SU-DHL-6 (cell line): Measurements from ENCODE around the gene KLHL10.

Experiments
- H2AFZ ChIP-seq: fragments of 200-600 bp; sonication (generic); 2 replicates; pipeline ENCODE4 v1.6.1; 2014; ENCODE audit warnings: low read depth, mild to moderate bottlenecking, moderate library complexity, mixed read lengths, antibody characterized with exemption, low read length; ENCODE audit not compliant: severe bottlenecking
- H3F3A ChIP-seq: fragments of 200-600 bp; shearing (Covaris generic); 2 replicates; pipeline ENCODE4 v1.6.0; 2016; ENCODE audit warnings: antibody characterized with exemption, mild to moderate bottlenecking; ENCODE audit not compliant: insufficient read depth
- H3K27ac ChIP-seq: fragments of 200-600 bp; sonication (generic); 2 replicates; pipeline ENCODE4 v1.5.1; 2016; ENCODE audit warnings: low read depth, mild to moderate bottlenecking, low read length, moderate library complexity, mixed read lengths
- H3K27me3 ChIP-seq: fragments of 200-600 bp; sonication (generic), shearing (Covaris generic); 2 replicates; pipeline ENCODE4 v1.6.0; 2014; ENCODE audit warnings: mild to moderate bottlenecking, low read length
- H3K36me3 ChIP-seq: fragments of 200-600 bp; sonication (generic); 2 replicates; pipeline ENCODE4 v1.6.1; 2014; ENCODE audit warnings: mild to moderate bottlenecking, low read length, mixed read lengths
- H3K4me2 ChIP-seq: fragments of 300-600, 200-600 bp; shearing (Covaris generic), sonication (generic); 2 replicates; pipeline ENCODE4 v1.6.0; 2014; ENCODE audit warnings: low read length, low read depth, mild to moderate bottlenecking; ENCODE audit not compliant: poor library complexity, severe bottlenecking
- H3K4me3 ChIP-seq: fragments of 200-600 bp; sonication (generic); 2 replicates; pipeline ENCODE4 v1.5.1; 2014; ENCODE audit warnings: antibody characterized with exemption, low read length, mild to moderate bottlenecking, mixed read lengths; ENCODE audit not compliant: insufficient read depth, poor library complexity, severe bottlenecking
- H3K79me2 ChIP-seq: fragments of 200-600 bp; sonication (generic); 2 replicates; pipeline ENCODE4 v1.6.1; 2014; ENCODE audit warnings: mild to moderate bottlenecking, low read length, moderate library complexity; ENCODE audit not compliant: insufficient read depth
- H3K9ac ChIP-seq: fragments of 200-600 bp; sonication (generic); 2 replicates; pipeline ENCODE4 v1.7.0; 2014; ENCODE audit warnings: mild to moderate bottlenecking, low read length
- H3K9me2 ChIP-seq: fragments of 200-600 bp; sonication (generic); replicated peaks from 2 replicates; pipeline ENCODE4 v1.6.1; 2014; ENCODE audit warnings: low read length; ENCODE audit not compliant: insufficient read depth
- H3K9me3 ChIP-seq: fragments of 200-600 bp; sonication (generic); 2 replicates; pipeline ENCODE4 v1.6.1; 2014; ENCODE audit warnings: low read length, mixed read lengths; ENCODE audit not compliant: insufficient read depth
- H4K20me1 ChIP-seq: fragments of 200-600 bp; sonication (generic); 2 replicates; pipeline ENCODE4 v1.6.1; 2014; ENCODE audit warnings: low read depth, mild to moderate bottlenecking, antibody characterized with exemption, low read length, moderate library complexity, mixed read lengths
- EZH2phosphoT487 ChIP-seq: fragments of 200-600 bp; sonication (generic), shearing (Covaris generic); conservative IDR thresholded peaks from 2 replicates; pipeline ENCODE4 v1.6.1; 2018; ENCODE audit warnings: mild to moderate bottlenecking, antibody characterized with exemption, low read length, moderate library complexity, mixed read lengths
- TF ChIP-seq, protein P1 (sequence below): fragments of 200-600 bp; sonication (generic); IDR thresholded peaks from one replicate; pipeline ENCODE4 v1.5.1; 2017; ENCODE audit warnings: antibody characterized with exemption, mild to moderate bottlenecking, low read length, moderate library complexity; ENCODE audit not compliant: insufficient read depth, poor library complexity, severe bottlenecking

KLHL10 gene

DNA sequence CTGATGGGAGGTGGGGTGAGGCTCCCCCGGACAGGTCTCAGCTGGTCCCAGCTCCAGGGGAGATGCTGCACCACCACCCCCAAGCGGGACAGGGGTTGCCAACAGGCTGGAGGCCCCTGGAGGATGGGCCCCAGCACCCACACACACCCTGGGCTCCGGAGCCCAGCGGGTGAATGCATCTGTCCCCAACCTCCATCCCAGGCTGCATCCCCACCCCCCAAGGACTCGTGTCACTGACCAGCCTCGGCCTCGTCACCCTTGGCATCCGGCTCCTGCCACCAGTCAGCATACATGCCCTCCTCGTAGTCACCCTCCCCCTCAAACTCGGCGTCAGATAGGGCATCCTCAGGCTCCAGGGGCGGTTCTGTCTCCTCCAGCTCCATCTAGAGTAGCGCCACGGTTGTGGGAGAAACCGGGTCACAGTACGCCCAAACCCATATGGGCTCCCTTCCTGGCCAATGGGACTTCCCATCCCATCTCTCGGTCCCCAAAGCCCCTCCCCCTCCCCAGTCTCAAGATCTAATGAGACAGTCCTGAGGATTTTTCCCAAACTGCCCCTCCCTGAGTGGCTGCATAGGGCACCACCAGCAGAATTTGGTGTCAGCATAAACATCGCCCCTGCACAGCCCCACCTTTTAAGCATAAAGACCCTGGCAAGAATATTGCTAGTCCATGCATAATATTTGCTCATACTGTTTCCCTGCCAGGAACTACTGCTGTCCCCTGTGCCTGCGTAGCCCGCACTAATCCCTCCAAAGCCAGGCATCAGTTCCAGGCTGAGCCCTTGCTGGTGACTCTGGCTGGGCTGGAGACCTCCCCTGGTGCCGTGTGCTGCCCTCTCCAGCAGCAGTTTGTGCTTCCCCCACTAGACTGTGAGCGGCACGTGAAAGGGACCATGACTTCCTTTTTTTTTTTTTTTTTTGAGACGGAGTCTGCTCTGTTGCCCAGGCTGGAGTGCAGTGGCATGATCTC, 34.3 kb upstream of the KLHL10 start:
- H3K79me2 ChIP-seq, result no peaks in the 10 kb centered on the region
- no peaks in the 10 kb centered on the region for H3K9me3 ChIP-seq
- H3K9ac ChIP-seq, result no peak overlapping the region; the same call in 1 of the 2 replicates
- H3K27me3 ChIP-seq, result no peaks in the 10 kb centered on the region
- no peaks in the 10 kb centered on the region for H3K9me2 ChIP-seq
- peak overlapping the region; percentile 22 for H3K4me2 ChIP-seq
- H3K36me3 ChIP-seq, result no peaks in the 10 kb centered on the region
- H3K27ac ChIP-seq, result no peak overlapping the region
- no peak overlapping the region for H2AFZ ChIP-seq
- no peaks in the 10 kb centered on the region for H3F3A ChIP-seq
- TF ChIP-seq, protein P1, sequence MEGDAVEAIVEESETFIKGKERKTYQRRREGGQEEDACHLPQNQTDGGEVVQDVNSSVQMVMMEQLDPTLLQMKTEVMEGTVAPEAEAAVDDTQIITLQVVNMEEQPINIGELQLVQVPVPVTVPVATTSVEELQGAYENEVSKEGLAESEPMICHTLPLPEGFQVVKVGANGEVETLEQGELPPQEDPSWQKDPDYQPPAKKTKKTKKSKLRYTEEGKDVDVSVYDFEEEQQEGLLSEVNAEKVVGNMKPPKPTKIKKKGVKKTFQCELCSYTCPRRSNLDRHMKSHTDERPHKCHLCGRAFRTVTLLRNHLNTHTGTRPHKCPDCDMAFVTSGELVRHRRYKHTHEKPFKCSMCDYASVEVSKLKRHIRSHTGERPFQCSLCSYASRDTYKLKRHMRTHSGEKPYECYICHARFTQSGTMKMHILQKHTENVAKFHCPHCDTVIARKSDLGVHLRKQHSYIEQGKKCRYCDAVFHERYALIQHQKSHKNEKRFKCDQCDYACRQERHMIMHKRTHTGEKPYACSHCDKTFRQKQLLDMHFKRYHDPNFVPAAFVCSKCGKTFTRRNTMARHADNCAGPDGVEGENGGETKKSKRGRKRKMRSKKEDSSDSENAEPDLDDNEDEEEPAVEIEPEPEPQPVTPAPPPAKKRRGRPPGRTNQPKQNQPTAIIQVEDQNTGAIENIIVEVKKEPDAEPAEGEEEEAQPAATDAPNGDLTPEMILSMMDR, result no peak
- no peak for TF ChIP-seq EZH2phosphoT487
- H4K20me1 ChIP-seq, result no peaks in the 10 kb centered on the region
- H3K4me3 ChIP-seq, result no peak overlapping the region

DNA sequence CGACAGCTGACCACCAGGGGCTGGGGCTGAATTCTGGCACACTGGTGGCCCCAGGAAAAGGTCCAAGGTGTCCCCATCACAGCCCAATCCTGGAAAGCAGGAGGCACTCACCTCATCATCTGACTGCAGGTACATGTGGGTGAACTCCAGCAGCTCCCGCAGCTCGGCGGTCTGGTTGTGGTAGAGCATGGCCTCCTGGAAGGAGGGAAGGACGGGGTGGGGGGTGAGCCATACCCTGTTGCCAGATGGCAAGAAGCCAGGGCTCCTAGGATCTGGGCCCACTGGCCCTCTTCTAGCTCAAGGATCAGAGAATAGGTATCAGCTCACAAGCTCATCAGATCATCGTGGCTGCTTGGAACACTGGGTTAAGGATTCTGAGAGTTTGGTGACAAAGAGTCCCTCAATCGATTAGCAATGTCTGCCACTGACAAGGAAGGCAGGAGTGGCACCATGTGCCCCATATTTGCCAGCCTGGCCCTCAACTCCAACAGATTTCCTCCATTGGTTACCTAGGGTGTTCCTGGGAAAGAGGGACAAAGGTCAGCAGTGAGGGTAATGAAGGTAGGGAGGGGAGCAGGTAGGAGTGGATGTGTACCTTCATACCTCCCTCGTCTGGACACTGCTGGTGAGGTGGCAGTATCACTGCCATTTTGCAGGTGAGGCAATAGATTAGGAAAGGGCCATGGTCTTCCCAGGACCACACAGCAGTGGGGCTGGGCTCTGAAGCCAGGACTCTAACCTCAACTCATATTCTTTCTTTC, 30.8 kb upstream of the KLHL10 start:
- TF ChIP-seq EZH2phosphoT487, result no peak
- TF ChIP-seq, protein P1, result no peak
- Histone ChIP-seq H3F3A (no peaks in the 10 kb centered on the region), H3K9ac (no peak overlapping the region), H3K27ac (no peak overlapping the region), H3K9me3 (no peaks in the 10 kb centered on the region), H4K20me1 (no peaks in the 10 kb centered on the region), H3K27me3 (no peaks in the 10 kb centered on the region), H3K79me2 (no peaks in the 10 kb centered on the region), H3K4me3 (no peak overlapping the region), H3K9me2 (no peaks in the 10 kb centered on the region), H3K4me2 (no peak overlapping the region), H3K36me3 (no peaks in the 10 kb centered on the region), H2AFZ (no peak overlapping the region)

DNA sequence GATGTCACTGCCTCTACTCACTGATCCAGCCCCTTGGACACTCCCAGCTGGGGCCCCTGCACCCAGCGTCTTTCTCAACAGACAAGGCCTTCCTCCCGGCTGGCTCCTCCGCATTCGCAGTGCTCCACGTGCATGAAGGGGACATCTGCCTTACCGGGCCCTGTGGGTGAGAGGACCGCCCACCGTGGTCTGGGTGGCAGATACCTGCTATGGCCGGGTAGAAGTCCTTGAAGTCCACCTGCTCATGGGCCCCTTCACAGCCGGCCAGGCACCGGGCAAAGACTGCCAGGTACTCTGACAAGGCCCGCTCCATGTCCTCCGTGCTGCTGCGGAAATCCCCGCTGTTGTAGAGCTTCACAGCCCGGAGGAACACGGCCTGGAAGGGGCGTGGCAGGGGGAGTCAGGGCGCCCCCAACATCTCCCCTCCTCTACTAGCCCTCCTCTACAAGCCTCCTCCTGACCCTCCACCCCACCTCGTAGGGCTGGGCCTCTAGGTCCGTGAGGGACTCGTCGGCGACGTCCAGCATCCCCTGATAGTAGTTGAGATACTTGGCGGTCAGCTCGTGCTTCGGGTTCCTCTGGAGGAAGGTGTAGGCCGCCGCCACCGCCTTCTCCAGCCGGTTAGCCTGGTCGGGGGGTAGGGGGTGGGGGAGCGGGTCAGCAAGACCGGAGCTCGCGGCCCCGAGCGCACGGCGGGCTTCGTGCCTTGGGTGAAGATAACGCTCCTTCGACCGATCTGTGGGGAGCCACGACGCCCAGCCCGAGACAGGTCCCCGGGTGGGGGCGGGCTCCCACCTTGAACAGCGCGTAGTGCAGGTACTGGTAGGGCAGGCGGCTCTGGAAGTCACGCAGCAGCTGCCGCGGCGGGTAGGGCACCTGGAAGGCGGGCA, 26.7 kb upstream of the KLHL10 start:
- no peaks in the 10 kb centered on the region for H3K9me3 ChIP-seq
- no peaks in the 10 kb centered on the region for H3K27me3 ChIP-seq
- peak overlapping the region; percentile 66 for H3K4me2 ChIP-seq
- H2AFZ ChIP-seq, result peak overlapping the region; percentile 90
- H3K27ac ChIP-seq, result no peak overlapping the region
- H3K79me2 ChIP-seq, result no peaks in the 10 kb centered on the region
- H3K4me3 ChIP-seq, result peak overlapping the region; percentile 73
- TF ChIP-seq, protein P1, result no peak
- no peak for TF ChIP-seq EZH2phosphoT487
- peak overlapping the region; percentile 66 for H3K9ac ChIP-seq
- H3K9me2 ChIP-seq, result no peaks in the 10 kb centered on the region
- no peaks in the 10 kb centered on the region for H4K20me1 ChIP-seq
- H3K36me3 ChIP-seq, result no peaks in the 10 kb centered on the region
- H3F3A ChIP-seq, result no peaks in the 10 kb centered on the region
